ENCODE measurements around the gene AIMP1.
"Not testable (repeated sequence)": the region's sequence is repeated elsewhere in the genome, so short reads cannot be mapped to it uniquely, and the experiment has no call there.

AIMP1 gene

DNA sequence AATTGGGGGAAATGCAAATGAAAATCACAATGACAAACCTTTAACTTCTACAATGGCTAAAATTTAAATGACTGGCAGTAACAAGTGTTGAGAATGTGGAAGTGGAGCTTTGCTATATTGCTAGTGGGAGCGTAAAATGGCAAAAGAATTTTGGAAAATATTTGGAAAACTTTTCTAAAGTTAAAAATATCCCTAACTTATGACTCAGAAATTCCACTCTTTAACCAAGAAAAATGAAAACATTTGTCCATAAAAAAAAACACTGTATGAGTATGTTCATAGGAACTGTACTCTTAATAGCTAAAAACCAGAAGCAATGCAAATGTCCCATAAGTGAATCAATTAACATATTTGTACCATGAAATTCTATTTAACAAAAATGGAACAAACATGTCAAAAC is 4.0 kb upstream of the AIMP1 start:
- DNase-seq = no peak

DNA sequence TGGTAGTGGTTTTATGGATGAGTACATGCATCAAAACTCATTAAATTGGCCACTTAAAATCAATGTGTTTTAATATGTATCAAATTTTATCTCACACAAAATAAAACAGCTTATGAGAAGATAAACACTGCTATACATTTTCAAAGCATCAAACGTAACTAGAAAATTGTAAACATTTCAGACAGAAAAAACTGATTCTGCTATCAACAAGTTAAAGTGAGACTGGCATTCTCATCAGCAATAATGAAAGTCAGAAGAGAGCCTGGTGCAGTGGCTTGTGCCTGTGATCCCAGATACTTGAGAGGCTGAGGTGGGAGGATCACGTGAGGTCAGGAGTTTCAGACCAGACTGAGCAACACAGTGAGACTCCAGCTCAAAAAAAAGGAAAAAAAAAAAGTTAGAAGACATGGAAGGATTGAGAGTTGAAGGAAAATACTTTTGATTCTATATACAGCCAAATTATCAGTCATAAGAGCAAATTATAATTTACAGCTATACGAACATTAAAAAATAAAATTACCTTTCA is 3.3 kb upstream of the AIMP1 start:
- no peak for DNase-seq

GRCh38 chr4:106314960-106315359 is 1.4 kb upstream of the AIMP1 start:
- no peak for DNase-seq

- DNase-seq = peak in 6 of 51 donors; percentile 15 to 57 (median 30)
Observed at GRCh38 chr4:106315476-106315967, 828 bp upstream of the AIMP1 start.

DNA sequence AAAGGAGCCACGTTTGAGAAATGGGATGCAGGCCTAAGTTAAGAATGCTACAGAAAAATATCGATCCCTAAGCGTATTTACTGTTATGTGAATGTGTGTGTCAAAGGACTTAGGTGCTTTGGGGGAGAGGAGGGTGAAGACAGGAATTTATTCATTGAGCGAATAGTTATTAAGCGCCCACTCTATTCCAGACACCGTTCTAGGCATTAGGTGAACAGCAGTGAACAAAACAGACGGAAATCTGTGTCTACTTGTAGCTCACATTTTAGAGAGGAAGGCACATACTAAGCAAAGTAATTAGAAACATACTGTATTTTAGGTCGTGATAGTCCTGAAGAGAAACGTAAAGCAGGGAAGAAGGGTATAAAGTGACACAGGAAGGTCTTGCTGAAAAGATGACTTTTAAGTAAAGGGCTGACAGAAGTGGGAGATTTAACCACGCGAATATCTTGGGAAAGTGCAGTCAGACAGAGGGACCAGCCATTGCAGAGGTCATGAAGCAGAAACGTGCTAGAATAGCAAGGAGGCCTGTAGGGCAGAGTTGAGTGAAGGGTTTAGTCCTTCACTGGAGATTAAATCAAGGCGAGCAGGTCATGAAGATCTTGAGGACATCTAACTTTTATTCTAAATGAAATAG is 541 bp downstream of the AIMP1 start:
- peak in 1 of 51 donors; percentile 75 for DNase-seq

DNA sequence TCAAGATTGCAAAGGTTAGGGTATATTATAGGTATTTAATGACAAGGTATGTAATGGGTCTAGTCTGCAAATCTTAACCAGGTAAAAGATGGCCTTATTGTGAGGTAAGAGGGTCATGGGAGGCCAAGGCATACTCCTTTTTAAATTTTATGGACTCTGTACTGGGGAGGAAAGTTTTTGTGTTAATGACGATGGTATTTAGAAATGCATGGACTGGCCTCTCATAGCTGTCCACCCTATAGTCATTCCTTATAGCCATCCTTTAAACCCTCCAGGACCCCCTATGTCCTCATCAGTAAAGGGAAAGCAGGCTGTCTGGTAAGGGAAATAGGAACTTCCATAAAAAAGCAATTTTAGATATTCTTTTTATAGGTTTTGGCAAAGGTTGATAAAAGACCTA is 1.5 kb downstream of the AIMP1 start:
- DNase-seq = no peak

- DNase-seq = no peak
Observed at GRCh38 chr4:106318511-106318910, 2.2 kb downstream of the AIMP1 start.

- DNase-seq = no peak
Observed at GRCh38 chr4:106320235-106320634, 3.9 kb downstream of the AIMP1 start.

- not testable (repeated sequence) for DNase-seq
Observed at GRCh38 chr4:106321168-106321567, 4.8 kb downstream of the AIMP1 start.

GRCh38 chr4:106321814-106322213 is 5.5 kb downstream of the AIMP1 start:
- not testable (repeated sequence) for DNase-seq

DNA sequence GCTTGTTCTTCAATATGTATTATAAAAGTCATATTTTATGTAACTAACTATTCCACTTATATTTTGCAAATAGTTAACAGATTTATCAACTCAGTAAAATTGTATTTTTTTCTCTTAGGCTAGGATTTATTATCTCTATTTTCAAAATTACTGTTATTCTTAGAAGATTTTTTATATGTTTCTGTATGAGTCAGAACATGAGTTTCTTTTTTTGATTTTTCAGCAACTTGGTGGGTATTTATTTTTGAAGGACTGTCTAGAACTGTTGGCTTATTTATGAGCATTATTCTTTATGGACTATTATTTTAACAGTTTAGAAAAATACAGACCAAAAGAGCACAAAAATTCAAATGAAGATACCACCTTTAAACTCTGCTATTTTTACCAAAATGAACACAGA is 6.8 kb downstream of the AIMP1 start:
- no peak for DNase-seq

GRCh38 chr4:106325800-106326199 is 9.4 kb downstream of the AIMP1 start:
- DNase-seq = no peak

GRCh38 chr4:106329041-106329618 is 12.8 kb downstream of the AIMP1 start:
- no peak for DNase-seq

GRCh38 chr4:106333186-106333585 is 16.8 kb downstream of the AIMP1 start:
- no peak for DNase-seq

GRCh38 chr4:106334741-106335470 is 18.6 kb downstream of the AIMP1 start:
- DNase-seq = no peak

- DNase-seq = no peak
Observed at GRCh38 chr4:106336618-106337017, 20.3 kb downstream of the AIMP1 start.

GRCh38 chr4:106337916-106338315 is 21.6 kb downstream of the AIMP1 start:
- no peak for DNase-seq

DNA sequence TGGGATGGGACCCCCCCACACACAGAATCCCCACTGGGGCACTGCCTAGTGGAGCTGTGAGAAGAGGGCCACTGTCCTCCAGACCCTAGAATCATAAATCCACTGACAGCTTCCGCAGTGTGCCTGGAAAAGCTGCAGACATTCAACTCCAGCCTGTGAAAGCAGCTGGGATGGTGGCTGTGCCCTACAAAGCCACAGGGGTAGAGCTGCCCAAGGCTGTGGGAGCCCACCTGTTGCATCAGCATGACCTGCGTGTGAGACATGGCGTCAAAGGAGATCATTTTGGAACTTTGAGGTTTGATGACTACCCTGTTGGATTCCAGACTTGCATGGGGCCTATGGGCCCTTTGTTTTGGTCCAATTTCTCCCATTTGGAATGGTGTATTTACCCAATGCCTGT is 22.3 kb downstream of the AIMP1 start:
- no peak for DNase-seq

DNA sequence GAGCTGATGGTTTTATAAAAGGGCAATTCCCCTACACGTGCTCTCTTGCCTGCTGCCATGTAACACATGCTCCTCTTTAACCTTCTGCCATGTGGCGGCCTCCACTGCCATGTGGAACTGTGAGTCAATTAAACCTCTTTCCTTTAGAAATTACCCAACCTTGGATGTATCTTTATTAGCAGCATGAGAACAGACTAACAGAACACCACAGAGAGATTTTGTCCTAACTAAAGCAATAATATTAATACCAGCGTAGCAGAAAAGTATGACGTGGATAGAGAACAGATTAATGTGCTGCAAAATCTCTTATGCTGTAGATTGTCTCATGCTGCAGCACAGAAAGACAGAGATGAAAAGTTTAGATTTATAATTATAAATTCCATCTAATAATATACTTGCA is 23.1 kb downstream of the AIMP1 start:
- no peak for DNase-seq

GRCh38 chr4:106340774-106341173 is 24.4 kb downstream of the AIMP1 start:
- no peak for DNase-seq

- DNase-seq = no peak
Observed at GRCh38 chr4:106343865-106344646, 27.7 kb downstream of the AIMP1 start.

GRCh38 chr4:106344647-106344970 is 28.3 kb downstream of the AIMP1 start:
- DNase-seq = no peak

Measured in hypothalamus (tissue), 51 donors.